GM12878 (cell line): ENCODE data around the gene RETREG2.

ENCODE experiments used
- CEBPB ChIP-seq, 2 experiments: fragments of 150-350 bp in 1 of 2; IDR thresholded peaks; 2 replicates each; pipeline ENCODE4 v1.6.1; 2012 to 2014; ENCODE audit warnings: low read depth in 2 of 2, low read length in 2 of 2, borderline replicate concordance in 1 of 2, inconsistent platforms in 1 of 2
- ESRRA ChIP-seq: IDR thresholded peaks from 2 replicates; pipeline ENCODE4 v1.6.1; 2012; ENCODE audit warnings: mild to moderate bottlenecking, low read length, improper control_type of control experiment
- GABPA ChIP-seq: IDR thresholded peaks from 2 replicates; pipeline ENCODE4 v1.6.1; 2014; ENCODE audit warnings: antibody characterized with exemption, low read depth, mild to moderate bottlenecking, inconsistent platforms
- NFXL1 ChIP-seq: fragments of 450-650 bp; IDR thresholded peaks from 2 replicates; pipeline ENCODE4 v1.6.1; 2017; ENCODE audit warnings: antibody characterized with exemption, mild to moderate bottlenecking, borderline replicate concordance
- SIN3A ChIP-seq: IDR thresholded peaks from 2 replicates; pipeline ENCODE4 v1.6.1; 2012; ENCODE audit warnings: low read depth, low read length, improper control_type of control experiment
- SMC3 ChIP-seq: IDR thresholded peaks from 2 replicates; pipeline ENCODE4 v1.6.1; 2011; ENCODE audit warnings: low read length, improper control_type of control experiment, borderline replicate concordance
- ZBED1 ChIP-seq: IDR thresholded peaks from 2 replicates; pipeline ENCODE4 v1.6.1; 2016; ENCODE audit warnings: borderline replicate concordance
- ZNF384 ChIP-seq: IDR thresholded peaks from 2 replicates; pipeline ENCODE4 v1.6.1; 2012; ENCODE audit warnings: low read depth, mild to moderate bottlenecking, low read length, improper control_type of control experiment, borderline replicate concordance
- TF ChIP-seq, protein P1 (sequence below): IDR thresholded peaks from 2 replicates; pipeline ENCODE4 v1.6.1; 2012; ENCODE audit warnings: low read depth, low read length, improper control_type of control experiment
- TF ChIP-seq, protein P2 (sequence below): IDR thresholded peaks from 2 replicates; pipeline ENCODE4 v1.6.1; 2012; ENCODE audit warnings: mild to moderate bottlenecking, low read depth, low read length
- TF ChIP-seq, protein P3 (sequence below), 3 experiments: IDR thresholded peaks in 2 of 3; conservative IDR thresholded peaks in 1 of 3; 2 replicates each; pipeline ENCODE4 v1.5.1; 2011; ENCODE audit warnings: low read depth in 3 of 3, low read length in 3 of 3, mild to moderate bottlenecking in 3 of 3, control low read depth in 2 of 3, moderate library complexity in 2 of 3, inconsistent platforms in 1 of 3, mixed read lengths in 1 of 3; ENCODE audit not compliant: control insufficient read depth in 2 of 3, insufficient read depth in 1 of 3; ENCODE audit errors: extremely low read depth in 1 of 3

DNA sequence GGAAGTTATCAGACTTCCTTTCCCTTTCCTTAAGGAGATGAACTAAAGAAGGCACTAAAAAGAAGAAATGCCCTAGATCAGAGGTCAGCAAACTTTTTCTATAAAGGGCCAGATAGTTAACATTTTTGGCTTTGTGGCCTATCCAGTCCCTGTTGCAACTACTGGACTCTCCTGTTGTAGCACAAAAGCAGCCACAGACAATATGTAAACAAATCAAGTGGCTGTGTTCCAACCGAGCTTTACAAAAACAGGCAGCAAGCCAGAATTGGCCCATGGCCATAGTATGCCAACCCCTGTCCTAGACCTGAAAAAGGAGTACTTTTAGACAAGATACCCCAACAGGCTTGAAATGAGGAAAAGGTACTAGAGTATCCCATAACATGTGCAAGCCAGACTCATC, 28.4 kb upstream of the RETREG2 start:
- TF ChIP-seq, protein P1, sequence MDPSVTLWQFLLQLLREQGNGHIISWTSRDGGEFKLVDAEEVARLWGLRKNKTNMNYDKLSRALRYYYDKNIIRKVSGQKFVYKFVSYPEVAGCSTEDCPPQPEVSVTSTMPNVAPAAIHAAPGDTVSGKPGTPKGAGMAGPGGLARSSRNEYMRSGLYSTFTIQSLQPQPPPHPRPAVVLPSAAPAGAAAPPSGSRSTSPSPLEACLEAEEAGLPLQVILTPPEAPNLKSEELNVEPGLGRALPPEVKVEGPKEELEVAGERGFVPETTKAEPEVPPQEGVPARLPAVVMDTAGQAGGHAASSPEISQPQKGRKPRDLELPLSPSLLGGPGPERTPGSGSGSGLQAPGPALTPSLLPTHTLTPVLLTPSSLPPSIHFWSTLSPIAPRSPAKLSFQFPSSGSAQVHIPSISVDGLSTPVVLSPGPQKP: no peak
- TF ChIP-seq ZBED1: no peak
- no peak for TF ChIP-seq ZNF384
- TF ChIP-seq ESRRA: no peak
- no peak for TF ChIP-seq SIN3A
- no peak for TF ChIP-seq SMC3
- TF ChIP-seq NFXL1: no peak
- TF ChIP-seq, protein P2, sequence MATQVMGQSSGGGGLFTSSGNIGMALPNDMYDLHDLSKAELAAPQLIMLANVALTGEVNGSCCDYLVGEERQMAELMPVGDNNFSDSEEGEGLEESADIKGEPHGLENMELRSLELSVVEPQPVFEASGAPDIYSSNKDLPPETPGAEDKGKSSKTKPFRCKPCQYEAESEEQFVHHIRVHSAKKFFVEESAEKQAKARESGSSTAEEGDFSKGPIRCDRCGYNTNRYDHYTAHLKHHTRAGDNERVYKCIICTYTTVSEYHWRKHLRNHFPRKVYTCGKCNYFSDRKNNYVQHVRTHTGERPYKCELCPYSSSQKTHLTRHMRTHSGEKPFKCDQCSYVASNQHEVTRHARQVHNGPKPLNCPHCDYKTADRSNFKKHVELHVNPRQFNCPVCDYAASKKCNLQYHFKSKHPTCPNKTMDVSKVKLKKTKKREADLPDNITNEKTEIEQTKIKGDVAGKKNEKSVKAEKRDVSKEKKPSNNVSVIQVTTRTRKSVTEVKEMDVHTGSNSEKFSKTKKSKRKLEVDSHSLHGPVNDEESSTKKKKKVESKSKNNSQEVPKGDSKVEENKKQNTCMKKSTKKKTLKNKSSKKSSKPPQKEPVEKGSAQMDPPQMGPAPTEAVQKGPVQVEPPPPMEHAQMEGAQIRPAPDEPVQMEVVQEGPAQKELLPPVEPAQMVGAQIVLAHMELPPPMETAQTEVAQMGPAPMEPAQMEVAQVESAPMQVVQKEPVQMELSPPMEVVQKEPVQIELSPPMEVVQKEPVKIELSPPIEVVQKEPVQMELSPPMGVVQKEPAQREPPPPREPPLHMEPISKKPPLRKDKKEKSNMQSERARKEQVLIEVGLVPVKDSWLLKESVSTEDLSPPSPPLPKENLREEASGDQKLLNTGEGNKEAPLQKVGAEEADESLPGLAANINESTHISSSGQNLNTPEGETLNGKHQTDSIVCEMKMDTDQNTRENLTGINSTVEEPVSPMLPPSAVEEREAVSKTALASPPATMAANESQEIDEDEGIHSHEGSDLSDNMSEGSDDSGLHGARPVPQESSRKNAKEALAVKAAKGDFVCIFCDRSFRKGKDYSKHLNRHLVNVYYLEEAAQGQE: no peak
- TF ChIP-seq, protein P3, sequence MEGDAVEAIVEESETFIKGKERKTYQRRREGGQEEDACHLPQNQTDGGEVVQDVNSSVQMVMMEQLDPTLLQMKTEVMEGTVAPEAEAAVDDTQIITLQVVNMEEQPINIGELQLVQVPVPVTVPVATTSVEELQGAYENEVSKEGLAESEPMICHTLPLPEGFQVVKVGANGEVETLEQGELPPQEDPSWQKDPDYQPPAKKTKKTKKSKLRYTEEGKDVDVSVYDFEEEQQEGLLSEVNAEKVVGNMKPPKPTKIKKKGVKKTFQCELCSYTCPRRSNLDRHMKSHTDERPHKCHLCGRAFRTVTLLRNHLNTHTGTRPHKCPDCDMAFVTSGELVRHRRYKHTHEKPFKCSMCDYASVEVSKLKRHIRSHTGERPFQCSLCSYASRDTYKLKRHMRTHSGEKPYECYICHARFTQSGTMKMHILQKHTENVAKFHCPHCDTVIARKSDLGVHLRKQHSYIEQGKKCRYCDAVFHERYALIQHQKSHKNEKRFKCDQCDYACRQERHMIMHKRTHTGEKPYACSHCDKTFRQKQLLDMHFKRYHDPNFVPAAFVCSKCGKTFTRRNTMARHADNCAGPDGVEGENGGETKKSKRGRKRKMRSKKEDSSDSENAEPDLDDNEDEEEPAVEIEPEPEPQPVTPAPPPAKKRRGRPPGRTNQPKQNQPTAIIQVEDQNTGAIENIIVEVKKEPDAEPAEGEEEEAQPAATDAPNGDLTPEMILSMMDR (IDR thresholded peaks at IDR 0.05 in 2 of 3, conservative IDR thresholded peaks at IDR 0.05 in 1 of 3; ENCODE audit: control insufficient read depth in 2 of 3, extremely low read depth in 1 of 3, insufficient read depth in 1 of 3, low read depth in 3 of 3, low read length in 3 of 3): no peak
- TF ChIP-seq CEBPB (IDR thresholded peaks at IDR 0.05; ENCODE audit: borderline replicate concordance in 1 of 2, low read depth in 2 of 2, low read length in 2 of 2): no peak
- TF ChIP-seq GABPA: no peak
